Suppressor macrophage treated with lipopolysaccharide for 4 hours (primary cell): Measurements from ENCODE around the gene SNX9.

ENCODE experiments used
- DNase-seq: peaks from one replicate; pipeline ENCODE4 v3.0.0-alpha.2; 2020

SNX9 gene

DNA sequence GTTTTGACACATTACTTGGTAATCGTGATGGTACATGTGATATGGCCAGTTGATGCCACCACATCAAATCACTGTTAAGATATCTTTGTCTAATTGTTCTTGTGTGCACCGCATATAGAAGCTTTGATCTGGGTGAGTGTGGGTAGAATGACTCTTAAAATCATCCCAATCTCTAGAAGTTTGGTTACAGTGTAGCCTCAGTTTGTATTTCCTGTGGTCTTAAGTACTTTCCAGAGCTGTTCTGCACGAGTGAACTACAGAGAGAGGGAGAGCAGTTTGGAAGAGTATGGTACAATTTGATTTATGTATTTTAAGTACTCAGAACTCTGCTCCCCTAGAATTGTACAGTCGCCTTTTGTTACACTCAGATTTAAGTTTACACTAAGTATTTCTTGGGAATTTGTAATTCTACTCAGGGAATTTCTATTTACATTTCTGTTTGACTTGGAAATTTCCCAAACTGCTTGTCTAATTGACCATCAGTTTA, 37.5 kb downstream of the SNX9 start:
- no peak for DNase-seq

DNA sequence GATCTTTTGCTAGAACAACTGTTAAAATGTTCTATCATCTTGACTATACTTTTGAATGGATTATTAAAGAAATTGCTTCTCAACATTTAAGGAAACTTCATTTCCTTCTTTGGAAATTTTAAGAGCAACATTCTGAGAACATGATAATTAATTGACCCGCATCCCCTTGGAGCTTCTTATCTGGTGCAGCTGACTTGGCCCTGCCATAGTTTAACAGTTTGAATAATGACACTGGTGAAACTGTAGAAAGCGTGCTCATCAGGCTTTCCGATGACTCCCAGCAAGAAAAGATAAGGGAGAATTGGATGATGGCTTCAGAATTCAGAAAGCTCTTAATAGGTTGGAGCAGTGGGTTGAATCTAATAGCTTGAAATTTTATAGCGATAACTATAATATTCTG, 38.1 kb downstream of the SNX9 start:
- DNase-seq = no peak

DNA sequence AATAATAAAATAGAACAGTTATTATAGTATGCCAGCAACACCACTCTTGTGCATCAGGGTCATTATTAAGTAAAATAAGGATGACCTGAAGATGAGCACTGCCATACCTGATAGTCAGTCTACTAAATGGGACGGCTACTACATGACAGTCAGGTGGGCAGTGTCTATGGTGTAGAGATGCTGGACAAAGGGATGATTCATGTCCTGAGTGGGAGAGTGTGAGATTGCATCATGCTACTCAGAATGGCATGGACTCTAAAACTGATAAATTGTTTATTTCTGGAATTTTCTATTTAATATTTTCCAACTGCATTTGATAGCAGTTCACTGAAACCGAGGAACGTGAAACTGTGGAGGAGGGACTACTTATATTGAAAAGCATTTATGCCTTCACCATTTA, 38.8 kb downstream of the SNX9 start:
- peak; percentile 6 for DNase-seq

DNA sequence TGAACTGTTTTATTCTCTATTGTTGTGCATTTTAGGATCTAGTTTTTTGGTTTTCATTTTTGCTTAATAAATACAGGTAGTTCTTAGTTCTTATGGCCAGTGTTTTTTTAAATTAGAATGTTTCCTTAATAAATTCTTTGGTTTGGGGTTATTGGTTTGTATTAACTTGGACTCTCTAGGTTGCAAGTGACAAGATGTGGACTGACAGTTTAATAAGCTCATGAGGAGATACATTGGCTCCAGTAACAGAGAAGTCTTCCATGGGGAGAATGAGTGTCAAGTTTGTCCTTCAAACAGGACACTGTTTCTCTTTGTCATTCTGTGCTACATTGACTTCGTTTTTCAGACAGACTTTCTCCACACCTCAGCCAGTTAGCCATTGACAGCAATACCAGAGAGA, 39.7 kb downstream of the SNX9 start:
- DNase-seq = no peak

DNA sequence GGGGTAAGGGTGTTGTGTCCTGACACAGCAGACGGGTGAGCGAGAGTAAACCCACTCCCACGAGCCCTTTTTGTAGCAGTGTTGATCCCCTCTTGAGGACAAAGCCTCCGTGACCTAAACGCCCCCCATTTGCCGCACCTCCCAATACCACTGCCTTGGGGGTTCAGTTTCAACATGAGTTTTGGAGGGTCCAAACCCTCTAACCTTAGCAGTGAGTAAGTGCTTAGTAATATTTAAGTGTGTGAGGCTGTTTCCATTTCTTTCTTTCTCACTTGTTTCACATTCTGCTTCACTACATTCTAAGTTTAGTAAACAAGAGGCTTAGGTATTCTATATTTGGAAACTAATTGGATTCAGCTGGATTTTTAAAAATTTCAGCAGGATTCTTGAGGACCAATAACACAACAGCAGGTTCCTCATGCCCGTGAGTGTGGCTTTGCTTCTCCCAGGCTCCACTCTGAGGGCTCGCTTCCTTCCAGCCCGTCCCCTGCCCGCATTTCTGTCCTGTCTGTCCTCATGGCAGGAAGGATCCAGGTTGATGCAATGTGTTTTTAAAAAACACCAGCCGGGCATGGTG, 41.2 kb downstream of the SNX9 start:
- DNase-seq = no peak

DNA sequence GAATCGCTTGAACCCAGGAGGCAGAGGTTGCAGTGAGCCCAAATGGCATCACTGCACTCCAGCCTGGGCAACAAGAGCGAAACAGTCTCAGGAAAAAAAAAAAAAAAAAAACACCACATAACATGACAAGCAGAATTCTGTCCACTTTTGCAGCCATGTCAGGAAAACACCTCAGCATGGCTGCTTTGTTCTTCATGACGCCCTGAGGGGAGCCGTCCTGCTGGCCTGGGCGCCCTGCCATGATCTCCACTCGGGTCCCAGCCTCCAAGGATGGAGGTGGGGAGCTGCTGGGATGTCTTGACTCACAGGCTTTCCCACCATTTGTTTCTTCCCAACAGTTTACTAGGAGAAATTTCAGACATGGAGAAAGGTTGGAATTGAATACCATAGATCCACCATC, 42.2 kb downstream of the SNX9 start:
- DNase-seq = no peak

DNA sequence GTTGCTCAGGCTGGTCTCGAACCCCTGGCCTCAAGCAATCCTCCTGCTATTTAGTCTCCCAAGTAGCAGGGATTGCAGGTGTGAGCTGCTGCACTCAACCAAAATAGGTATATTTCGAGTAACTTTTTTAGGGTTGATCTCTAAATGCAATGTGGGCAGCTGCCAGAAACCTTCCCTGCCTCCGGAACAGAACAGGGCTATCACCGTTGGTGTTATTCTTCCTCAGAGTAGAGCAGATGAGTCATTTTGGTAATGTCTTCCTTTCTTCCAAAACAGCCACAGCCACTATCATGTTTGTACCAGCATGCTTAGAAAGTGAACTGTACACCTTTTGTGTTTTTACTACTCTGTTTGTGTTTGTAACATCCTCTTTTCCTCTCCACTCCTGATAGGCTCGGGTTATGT, 44.1 kb downstream of the SNX9 start:
- DNase-seq = no peak

DNA sequence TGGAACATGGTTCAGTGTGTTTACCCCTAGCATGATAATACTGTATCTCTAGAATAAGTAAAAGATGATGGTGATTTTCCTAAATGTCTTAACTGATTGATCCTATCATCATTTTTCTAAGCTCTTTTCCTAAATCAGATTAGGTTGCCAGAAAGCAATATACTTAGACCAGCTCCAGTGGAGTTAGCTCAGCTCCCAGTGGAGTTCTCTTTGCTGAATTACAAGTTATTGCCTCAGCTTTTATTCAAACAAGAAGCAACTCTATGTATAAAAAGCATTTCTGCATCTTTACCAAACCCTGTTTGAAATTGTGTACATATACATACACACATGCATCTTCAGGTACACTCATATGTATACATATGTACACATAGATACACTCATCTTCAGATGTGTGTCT, 44.9 kb downstream of the SNX9 start:
- DNase-seq = no peak

DNA sequence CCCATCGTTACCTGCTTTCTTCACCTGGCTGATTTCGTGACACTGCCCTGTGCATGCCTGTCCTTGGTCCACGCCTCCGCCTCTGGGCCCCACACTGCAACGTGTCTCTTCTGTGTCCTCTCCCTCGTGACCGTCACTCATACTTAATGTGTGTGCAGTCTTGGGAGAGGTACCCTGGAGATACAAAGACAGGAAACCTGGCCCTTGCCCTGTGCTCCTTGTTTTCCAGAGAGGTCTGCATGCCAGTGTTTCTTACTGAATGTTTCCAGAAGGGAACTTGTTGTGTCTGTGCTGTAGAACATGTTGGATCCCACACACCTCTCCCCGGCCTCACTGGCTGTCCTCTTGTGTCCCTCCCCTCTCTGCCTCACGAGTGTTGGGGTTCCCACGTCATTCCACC, 45.8 kb downstream of the SNX9 start:
- no peak for DNase-seq

DNA sequence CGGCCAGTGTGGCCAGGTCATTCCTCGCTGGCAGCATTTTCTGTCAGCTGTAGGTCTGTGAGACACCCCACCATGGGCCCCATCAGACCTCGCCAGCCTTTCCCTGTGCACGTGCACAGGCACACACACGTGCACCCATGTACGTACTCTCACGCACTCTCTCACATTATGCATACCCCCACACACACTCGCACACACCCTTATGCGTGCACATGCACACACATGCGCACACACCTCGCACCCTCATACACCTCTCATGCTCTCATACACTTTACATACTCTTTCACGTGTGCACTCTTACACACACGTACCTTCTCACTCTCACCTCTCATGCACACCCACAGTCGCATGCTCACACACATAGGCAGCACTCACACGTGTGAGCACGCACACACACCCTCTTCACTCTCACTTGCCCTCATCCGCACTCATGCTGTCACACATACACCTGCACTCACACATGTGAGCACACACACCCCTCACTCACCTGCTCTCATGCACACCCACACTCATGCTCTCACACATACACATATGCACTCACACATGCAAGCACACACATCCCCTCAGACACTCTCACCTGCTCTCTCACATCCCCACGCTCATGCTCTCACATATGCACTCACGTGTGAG, 46.7 kb downstream of the SNX9 start:
- no peak for DNase-seq

DNA sequence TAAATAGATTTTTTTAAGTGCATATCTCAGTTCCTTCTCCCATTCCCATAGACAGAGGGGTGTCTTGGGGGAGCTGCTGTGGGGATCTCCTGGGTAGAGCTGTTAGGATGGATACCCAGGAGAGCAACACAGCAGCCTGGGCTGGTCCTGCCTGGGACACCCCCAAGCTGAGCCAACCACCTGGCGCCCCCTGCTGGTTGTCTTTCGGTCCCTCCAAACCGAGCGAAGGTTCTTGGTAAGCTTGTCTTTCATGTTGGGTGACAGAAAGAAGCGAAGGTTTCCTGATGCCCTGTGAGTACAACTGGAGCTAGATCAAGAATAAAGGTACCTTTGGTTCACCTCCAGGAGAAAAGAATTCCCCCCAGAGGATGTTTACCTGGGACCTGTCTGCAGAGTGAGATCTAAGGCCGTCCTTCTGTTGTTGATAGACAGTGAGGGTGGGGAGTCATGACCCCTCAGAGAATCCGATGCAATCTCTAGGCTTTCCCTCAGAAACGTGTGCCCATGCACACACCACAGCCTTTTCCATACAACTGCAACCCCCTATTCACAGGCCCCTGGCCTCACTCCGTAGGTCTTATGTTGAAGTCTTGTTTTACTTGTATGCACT, 50.8 kb downstream of the SNX9 start:
- DNase-seq = peak; percentile 84

DNA sequence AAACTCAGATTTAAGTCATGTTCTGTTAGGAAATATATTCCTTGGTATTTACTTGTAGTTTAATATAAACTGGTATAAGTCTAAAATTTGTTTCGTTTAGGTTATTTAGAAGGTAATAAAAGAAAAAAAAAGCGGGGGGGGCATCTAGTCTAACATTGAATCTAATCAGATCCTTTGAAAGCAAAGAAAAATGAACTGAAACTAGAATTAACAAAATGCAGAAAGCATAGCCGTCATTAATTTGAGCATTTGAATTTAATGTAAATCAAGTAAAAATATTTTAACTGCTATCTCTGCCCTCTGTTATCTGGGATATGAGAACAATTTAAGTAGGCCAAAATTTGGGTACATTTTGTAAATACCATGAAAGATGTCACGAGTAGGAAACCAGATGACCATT, 54.1 kb downstream of the SNX9 start:
- no peak for DNase-seq

DNA sequence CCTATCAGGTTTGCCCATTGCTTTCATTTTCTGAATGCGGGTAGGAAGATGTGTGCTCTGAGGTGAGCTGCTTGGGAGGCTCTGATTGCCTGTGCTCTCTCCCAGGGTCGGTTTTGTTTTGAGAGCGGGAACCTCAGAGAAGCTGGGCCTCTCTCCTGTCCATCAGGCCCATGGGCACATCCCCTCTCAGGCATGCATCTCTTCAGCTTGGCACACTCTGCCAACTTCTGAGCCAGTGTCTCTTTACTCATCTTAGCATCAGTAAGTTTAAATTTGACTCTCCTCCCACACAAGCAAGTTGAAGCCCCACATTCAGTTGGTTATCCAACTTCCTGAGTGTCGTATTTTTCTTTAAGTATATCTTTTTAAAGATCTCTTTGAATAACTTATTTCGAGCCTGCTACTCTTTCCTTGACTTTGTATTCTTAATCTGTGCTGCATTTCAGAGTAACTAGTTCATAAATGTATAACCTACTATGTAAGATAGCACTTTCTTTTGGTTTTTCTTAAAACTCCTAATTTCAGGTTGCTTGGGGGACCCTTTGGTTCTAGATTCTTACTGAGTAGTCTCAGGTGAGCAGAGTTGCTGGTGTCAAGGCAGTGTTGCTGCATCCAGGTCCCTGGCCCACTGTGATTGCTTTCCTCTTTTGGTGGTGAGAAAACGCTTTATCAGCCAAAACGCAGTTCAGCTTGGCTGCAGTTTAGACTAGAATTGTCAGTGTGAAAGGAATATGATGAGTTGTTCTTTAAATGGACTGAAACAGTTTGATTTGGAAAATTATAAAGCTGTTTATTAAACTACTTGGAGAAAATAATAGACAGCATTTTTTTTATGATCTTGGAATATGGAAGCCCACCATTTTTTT, 54.8 kb downstream of the SNX9 start:
- no peak for DNase-seq

DNA sequence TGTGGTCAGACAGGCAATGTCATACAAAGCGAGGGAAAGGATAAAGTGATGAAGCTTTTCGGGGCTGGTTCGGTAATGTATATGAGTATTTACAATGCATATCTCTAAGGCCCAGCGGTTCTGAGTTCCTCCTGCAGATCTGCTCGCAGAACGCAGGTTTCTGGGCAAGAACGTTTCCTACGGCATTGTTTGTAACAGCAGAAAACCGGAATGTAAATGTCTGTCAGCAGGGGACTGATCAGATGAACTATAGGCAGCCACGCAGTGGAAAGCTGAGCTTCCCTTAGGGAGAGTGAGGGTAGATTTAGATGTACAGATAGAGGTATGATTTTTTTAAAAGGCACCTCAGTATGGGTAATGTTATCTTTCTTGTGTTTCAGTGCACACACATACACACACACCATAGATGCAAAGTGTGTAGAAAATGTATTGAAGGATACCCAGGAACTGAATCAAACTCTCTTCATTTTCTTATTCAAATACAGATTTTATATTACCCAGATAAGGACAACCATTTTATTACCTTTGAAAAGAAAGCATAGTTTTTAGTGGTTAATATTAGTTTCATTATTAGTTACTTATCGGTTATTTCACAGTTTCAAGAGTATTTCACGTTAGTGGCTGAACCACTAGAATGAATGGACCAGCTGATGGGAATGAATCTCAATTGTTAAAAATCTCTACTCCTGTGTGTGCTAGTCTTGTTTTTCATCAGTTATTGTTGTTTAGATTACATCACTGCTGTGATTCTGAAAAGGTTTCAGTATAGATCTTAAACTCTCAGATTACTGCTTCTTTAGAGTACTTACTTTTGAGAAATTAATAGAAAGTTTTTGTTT, 56.2 kb downstream of the SNX9 start:
- no peak for DNase-seq

DNA sequence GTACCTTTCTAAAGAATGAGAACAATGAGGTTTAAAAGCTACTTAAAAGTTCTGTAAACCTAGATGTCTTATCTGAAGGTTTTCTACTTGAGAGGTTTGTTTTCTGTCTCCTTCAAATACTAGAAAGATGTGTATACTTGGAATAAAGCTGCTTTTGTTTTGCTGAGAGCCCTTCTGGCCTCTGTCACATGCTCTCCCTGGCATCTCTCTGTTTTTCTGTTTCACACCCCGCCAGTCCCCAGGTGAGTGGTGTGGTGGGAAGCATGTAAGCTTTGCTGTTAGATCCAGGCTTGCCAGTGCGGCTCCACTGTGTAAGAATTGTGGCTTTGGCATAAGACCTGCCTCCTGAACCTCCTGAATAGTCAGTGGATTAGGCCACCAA, 56.8 kb downstream of the SNX9 start:
- DNase-seq = no peak

DNA sequence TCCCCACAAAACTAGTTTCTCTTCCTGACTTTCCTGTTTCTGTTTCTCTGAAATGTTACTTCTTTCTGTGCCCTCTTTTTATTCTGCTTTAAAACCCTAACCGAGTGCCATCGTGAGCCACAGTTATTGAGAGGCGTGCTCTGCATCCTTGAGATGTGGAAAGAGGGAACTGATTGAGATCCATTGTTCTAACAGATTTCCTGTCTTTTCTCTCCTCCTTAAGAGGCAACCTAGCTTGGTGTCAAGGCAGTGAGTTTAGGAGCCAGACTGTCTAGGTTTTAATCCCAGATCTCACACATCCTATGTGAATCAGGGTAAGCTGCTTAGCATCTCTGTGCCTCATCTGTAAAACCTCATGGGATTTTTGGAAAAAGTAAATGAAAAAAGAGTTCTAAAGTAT, 57.5 kb downstream of the SNX9 start:
- no peak for DNase-seq

DNA sequence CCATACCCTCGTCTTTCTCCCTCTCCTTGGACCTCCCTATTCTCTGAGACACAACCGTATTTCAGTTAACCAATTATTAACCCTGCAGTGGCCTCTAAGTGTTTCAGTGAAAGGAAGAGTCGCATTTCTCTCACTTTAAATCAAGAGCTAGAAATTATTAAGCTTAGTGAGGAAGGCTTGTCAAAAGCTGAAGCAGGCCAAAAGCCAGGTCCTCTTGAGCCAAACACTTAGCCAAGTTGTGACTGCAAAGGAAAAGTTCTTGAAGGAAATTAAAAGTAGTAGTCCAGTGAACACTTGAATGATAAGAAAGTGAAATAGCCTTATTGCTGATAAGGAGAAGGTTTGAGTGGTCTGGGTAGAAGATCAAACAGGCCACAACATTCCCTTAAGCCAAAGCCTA, 58.3 kb downstream of the SNX9 start:
- no peak for DNase-seq

DNA sequence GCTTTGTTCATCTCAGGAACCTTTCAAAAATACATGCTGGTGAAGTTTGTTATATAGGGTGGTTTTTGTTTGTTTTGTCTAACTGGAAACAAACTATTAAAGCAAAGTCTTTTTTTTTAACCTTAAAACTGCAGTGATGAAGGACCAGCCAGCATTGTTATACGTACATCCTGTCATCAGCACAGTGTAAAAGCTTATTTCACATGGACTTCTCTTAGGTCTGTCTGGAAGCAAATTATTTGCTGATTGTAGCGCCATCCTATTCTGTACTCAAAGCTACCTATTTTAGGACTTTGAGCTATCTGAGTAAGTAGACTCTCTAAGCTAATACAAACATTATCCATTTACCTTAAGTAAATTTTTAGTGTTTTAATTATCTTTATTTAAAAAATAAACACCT, 61.7 kb downstream of the SNX9 start:
- DNase-seq = no peak

DNA sequence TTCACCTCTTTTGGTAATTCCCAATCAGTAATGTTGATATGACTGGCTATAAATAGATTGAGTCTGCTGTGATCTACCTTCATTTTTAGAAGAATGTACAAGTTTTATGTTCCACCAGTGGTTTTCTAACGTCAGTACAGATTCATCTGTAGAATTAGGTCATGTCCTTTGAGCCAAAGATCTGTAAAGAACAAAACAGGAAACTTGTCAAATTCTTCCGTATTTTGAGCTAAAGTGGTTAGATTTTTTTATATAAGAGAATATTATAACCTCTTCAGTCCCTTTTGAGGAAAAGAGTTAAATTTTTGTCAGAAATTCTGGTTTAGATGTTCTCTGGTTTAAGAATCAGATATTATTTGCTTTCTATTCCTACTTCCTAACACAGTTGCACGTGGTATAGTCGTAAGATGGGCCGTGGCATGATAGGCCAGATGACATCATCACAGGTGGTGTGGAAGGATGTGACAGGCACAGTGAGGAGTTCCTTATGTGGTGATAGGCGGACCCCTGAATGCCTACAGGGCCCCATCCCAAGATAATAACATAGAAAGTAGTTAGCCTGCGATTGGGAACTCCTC, 62.3 kb downstream of the SNX9 start:
- peak; percentile 16 for DNase-seq

DNA sequence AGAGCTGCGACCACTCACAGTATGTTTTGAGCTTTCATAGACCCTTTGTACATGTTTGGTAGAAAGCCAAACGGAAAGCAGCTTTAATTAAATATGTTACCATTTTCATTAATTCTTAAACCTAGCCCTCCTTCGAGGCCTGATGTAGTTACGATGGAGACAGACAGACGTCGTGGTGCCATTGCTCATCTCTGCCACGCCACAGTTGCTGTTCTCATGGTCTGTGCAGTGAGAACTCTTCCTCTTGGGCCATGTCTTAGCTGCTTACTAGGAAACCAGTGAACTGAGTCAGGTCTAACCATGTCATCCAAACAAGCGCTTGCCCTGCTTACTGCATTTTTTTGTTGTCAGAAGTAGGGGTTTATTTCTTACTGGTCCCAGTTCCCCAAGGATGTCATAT, 62.8 kb downstream of the SNX9 start:
- DNase-seq = no peak

DNA sequence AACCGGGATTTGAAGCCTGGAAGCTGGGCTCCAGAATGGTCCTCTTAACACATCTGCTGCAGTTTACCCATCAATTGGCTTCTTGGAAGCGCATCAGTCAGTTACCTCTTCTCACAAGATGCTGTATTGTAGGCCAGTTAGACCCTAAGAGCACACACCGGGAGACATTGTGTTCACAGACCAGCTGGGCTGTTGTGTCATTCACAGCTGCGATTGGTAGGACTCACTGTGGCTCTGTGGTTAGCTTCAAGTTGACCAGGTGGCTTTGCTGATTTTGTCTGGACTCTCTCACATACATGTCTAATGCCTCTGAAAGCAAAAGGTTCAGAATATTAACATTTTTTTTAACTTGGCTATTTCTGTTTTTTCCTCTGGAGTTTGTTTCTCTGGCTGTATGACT, 64.8 kb downstream of the SNX9 start:
- no peak for DNase-seq

DNA sequence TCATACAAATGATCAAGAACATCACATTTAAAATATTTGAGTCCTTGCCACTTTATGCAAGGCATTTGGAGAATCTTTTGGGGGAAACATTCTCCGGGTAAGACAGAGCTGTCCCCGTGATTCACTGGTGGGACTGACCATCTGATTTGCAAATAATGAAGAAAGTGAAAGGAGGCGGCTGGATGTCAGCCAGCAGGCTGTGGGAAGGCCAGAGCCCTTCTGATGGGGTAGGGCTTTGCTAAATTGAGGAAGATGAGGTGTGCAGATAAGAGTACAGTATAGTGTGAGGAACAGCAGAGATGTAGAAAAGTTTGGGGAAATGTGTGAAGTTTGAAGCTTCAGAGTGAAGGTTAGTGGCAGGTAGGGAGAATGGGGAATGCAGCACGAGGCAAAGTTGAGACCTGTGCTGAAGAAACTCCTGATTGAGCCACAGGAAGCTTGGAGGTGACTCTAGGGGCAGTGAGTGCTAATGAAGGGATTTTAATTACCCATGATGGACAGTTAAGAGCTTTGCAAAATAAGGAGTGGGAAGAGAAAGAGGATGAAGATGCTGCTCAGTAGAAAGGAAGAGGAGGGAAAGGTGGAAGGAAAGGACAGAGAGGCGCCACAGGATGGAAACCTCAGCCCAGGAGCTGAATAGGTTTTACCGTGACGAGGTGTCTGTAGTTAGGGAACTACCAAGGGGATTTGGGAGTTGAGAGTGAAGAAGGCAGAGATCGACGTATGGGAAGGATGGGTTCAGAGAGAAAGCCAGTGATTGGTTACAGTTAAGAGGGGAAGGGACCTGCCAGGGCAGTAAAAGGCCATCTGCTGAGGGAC, 68.7 kb downstream of the SNX9 start:
- DNase-seq = peak; percentile 63
